H9 (cell line): ENCODE data around the gene OSBP2. TPM values are rescaled to one million over a fixed set of nuclear protein-coding genes. Genes with fewer than 3 reads are reported as not detected.

Experiments
- DNase-seq: peaks from one replicate; pipeline ENCODE4 v3.0.0-alpha.2; 2017
- H2AFZ ChIP-seq: one replicate; pipeline ENCODE4 v1.6.1; 2013; ENCODE audit warnings: mild to moderate bottlenecking, low read length, control low read depth, moderate library complexity
- H2AK5ac ChIP-seq: 2 replicates; pipeline ENCODE4 v1.6.1; 2013; ENCODE audit warnings: low read length, control low read depth, mixed read lengths; ENCODE audit not compliant: insufficient read length
- H2BK120ac ChIP-seq: one replicate; pipeline ENCODE4 v1.6.1; 2013; ENCODE audit warnings: low read depth, mild to moderate bottlenecking, low read length, control low read depth, inconsistent platforms; ENCODE audit not compliant: poor library complexity, severe bottlenecking
- H2BK12ac ChIP-seq: 2 replicates; pipeline ENCODE4 v1.6.1; 2013; ENCODE audit warnings: low read length, control low read depth, mixed read lengths, low read depth; ENCODE audit not compliant: insufficient read length
- H2BK15ac ChIP-seq: 2 replicates; pipeline ENCODE4 v1.6.1; 2013; ENCODE audit warnings: low read depth, low read length, control low read depth
- H2BK20ac ChIP-seq: one replicate; pipeline ENCODE4 v1.6.1; 2013; ENCODE audit warnings: low read depth, mild to moderate bottlenecking, low read length, control low read depth, inconsistent platforms; ENCODE audit not compliant: poor library complexity, severe bottlenecking
- H2BK5ac ChIP-seq: 2 replicates; pipeline ENCODE4 v1.6.1; 2013; ENCODE audit warnings: low read length, control low read depth, mixed read lengths; ENCODE audit not compliant: insufficient read length
- H3K14ac ChIP-seq: 2 replicates; pipeline ENCODE4 v1.6.1; 2013; ENCODE audit warnings: low read length, control low read depth; ENCODE audit not compliant: insufficient read depth
- H3K18ac ChIP-seq: 2 replicates; pipeline ENCODE4 v1.6.1; 2013; ENCODE audit warnings: low read depth, mild to moderate bottlenecking, mixed read lengths, low read length, control low read depth; ENCODE audit not compliant: insufficient read length
- H3K23ac ChIP-seq: 2 replicates; pipeline ENCODE4 v1.6.1; 2013; ENCODE audit warnings: low read length, control low read depth, mixed read lengths, low read depth; ENCODE audit not compliant: insufficient read length
- H3K23me2 ChIP-seq: 2 replicates; pipeline ENCODE4 v1.6.1; 2013; ENCODE audit warnings: low read depth, mild to moderate bottlenecking, mixed read lengths, low read length, control low read depth; ENCODE audit not compliant: insufficient read length, poor library complexity, severe bottlenecking
- H3K27ac ChIP-seq: 2 replicates; pipeline ENCODE4 v1.5.1; 2013; ENCODE audit warnings: low read length, control low read depth, mixed read lengths, low read depth; ENCODE audit not compliant: insufficient read length
- H3K27me3 ChIP-seq: 2 replicates; pipeline ENCODE4 v1.6.1; 2013; ENCODE audit warnings: low read length, control low read depth, inconsistent platforms; ENCODE audit not compliant: insufficient read depth
- H3K4ac ChIP-seq: 2 replicates; pipeline ENCODE4 v1.6.1; 2013; ENCODE audit warnings: low read depth, mild to moderate bottlenecking, control low read depth, inconsistent platforms, low read length, moderate library complexity
- H3K4me1 ChIP-seq: 2 replicates; pipeline ENCODE4 v1.6.1; 2013; ENCODE audit warnings: low read length, control low read depth, inconsistent platforms; ENCODE audit not compliant: insufficient read depth
- H3K4me2 ChIP-seq: 2 replicates; pipeline ENCODE4 v1.6.1; 2013; ENCODE audit warnings: low read length, control low read depth, mixed read lengths; ENCODE audit not compliant: insufficient read length, insufficient read depth
- H3K56ac ChIP-seq: 2 replicates; pipeline ENCODE4 v1.6.1; 2013; ENCODE audit warnings: low read depth, mild to moderate bottlenecking, mixed read lengths, low read length, control low read depth; ENCODE audit not compliant: insufficient read length
- H3K79me1 ChIP-seq: 2 replicates; pipeline ENCODE4 v1.6.1; 2013; ENCODE audit warnings: low read depth, mild to moderate bottlenecking, moderate library complexity, low read length, control low read depth, inconsistent platforms; ENCODE audit not compliant: insufficient read depth, poor library complexity, severe bottlenecking
- H3K79me2 ChIP-seq: 2 replicates; pipeline ENCODE4 v1.6.1; 2013; ENCODE audit warnings: low read length, control low read depth, inconsistent platforms; ENCODE audit not compliant: insufficient read depth
- H3K9ac ChIP-seq: 2 replicates; pipeline ENCODE4 v1.6.1; 2013; ENCODE audit warnings: low read length, control low read depth, mixed read lengths; ENCODE audit not compliant: insufficient read length; ENCODE audit errors: extremely low read depth
- H3K9me3 ChIP-seq: one replicate; pipeline ENCODE4 v1.6.1; 2013; ENCODE audit warnings: low read depth, low read length, inconsistent platforms; ENCODE audit not compliant: control insufficient read depth
- H3T11ph ChIP-seq: one replicate; pipeline ENCODE4 v1.6.1; 2013; ENCODE audit warnings: mild to moderate bottlenecking, low read length, control low read depth, inconsistent platforms
- H4K20me1 ChIP-seq: one replicate; pipeline ENCODE4 v1.6.1; 2013; ENCODE audit not compliant: control insufficient read depth, insufficient read length, insufficient read depth
- H4K5ac ChIP-seq: 2 replicates; pipeline ENCODE4 v1.6.1; 2013; ENCODE audit warnings: low read depth, mild to moderate bottlenecking, mixed read lengths, low read length, control low read depth; ENCODE audit not compliant: insufficient read length
- H4K8ac ChIP-seq: replicated peaks from 2 replicates; pipeline ENCODE4 v1.6.1; 2013; ENCODE audit warnings: low read length, control low read depth, mixed read lengths, low read depth; ENCODE audit not compliant: insufficient read length
- H4K91ac ChIP-seq: 2 replicates; pipeline ENCODE4 v1.6.1; 2013; ENCODE audit warnings: low read depth, mild to moderate bottlenecking, moderate library complexity, mixed read lengths, low read length, control low read depth; ENCODE audit not compliant: insufficient read length
- H3K27ac Mint-ChIP-seq, 3 experiments: 2 replicates in 2 of 3; 3 replicates in 1 of 3; pipeline ENCODE4 v1.8.0; 2020 to 2021; ENCODE audit warnings: mixed read lengths in 3 of 3, mild to moderate bottlenecking in 1 of 3, moderate library complexity in 1 of 3
- H3K27me3 Mint-ChIP-seq: 2 replicates; pipeline ENCODE4 v1.8.0; 2021; ENCODE audit warnings: low read depth, mild to moderate bottlenecking, moderate library complexity, mixed read lengths
- H3K36me3 Mint-ChIP-seq, 3 experiments: 2 replicates in 2 of 3; 3 replicates in 1 of 3; pipeline ENCODE4 v1.8.0; 2020 to 2021; ENCODE audit warnings: low read depth in 3 of 3, mixed read lengths in 3 of 3; ENCODE audit not compliant: insufficient read depth in 1 of 3
- H3K4me1 Mint-ChIP-seq, 2 experiments: 2 replicates each; pipeline ENCODE4 v1.8.0; 2020; ENCODE audit warnings: mixed read lengths in 2 of 2
- H3K4me3 Mint-ChIP-seq, 2 experiments: 2 replicates in 1 of 2; 3 replicates in 1 of 2; pipeline ENCODE4 v1.8.0; 2020 to 2021; ENCODE audit warnings: mild to moderate bottlenecking in 2 of 2, mixed read lengths in 2 of 2, moderate library complexity in 1 of 2
- H3K9me3 Mint-ChIP-seq, 2 experiments: 2 replicates in 1 of 2; 3 replicates in 1 of 2; pipeline ENCODE4 v1.8.0; 2020; ENCODE audit warnings: mild to moderate bottlenecking in 2 of 2, mixed read lengths in 2 of 2, moderate library complexity in 1 of 2
- WGBS: extraction: QIAGEN DNeasy Blood & Tissue Kit; methylation state at CpG from one replicate; pipeline ENCODE4 v1.1.7; 2013; ENCODE audit warnings: missing lambda C conversion rate, low lambda C conversion rate, mixed read lengths; ENCODE audit not compliant: insufficient read length; ENCODE audit errors: extremely low coverage; 5-methylcytosine and 5-hydroxymethylcytosine counted together
- total RNA-seq: library from RNA; stranded (reverse); gene quantifications from 2 replicates; pipeline ENCODE4 v1.2.1, GENCODE V29; 2021
- TF ChIP-seq, protein P1 (sequence below): fragments of 200-600 bp; sonication (generic); conservative IDR thresholded peaks from 3 replicates; pipeline ENCODE4 v1.8.0; 2021; ENCODE audit warnings: antibody characterized with exemption, mild to moderate bottlenecking

The OSBP2 gene
- total RNA-seq, 1 experiment from 2014 or later = 3.4 TPM

DNA sequence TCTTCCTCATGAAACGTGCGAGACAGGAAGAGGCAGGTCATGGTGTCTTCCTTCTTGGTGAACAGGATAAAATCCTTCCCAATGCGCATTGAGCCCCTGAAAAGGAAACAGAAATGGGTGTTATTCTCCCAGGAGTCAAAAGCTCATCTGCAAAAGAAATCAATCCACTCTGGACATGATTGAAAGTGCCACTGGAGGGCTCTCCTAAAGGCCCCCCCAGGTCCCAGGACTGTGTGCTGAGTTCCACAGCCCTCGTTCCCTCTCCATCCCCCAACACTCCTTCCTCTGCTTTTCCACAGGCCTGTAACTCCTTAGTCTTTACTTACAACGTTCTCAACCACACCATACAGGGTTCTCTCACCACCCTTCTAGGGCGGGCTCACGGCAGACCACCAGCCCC is 251.7 kb downstream of the OSBP2 start:
- H3K4ac ChIP-seq = no peak overlapping the region
- H3K27me3 ChIP-seq = no peaks in the 10 kb centered on the region
- H3K4me3 Mint-ChIP-seq = no peak overlapping the region
- H3K56ac ChIP-seq = no peak overlapping the region
- H3K9me3 ChIP-seq = no peaks in the 10 kb centered on the region
- no peak overlapping the region for H3K9ac ChIP-seq
- no peak overlapping the region for H3K18ac ChIP-seq
- H3K23me2 ChIP-seq = no peaks in the 10 kb centered on the region
- no peak for DNase-seq
- no peak overlapping the region for H3K27ac ChIP-seq
- no peaks in the 10 kb centered on the region for H4K20me1 ChIP-seq
- no peak overlapping the region for H3K4me2 ChIP-seq
- no peak overlapping the region for H2BK12ac ChIP-seq
- H3K27ac Mint-ChIP-seq = no peak overlapping the region
- H3K27me3 Mint-ChIP-seq = no peaks in the 10 kb centered on the region
- no peak overlapping the region for H2BK20ac ChIP-seq
- no peak overlapping the region for H2AK5ac ChIP-seq
- H3K79me1 ChIP-seq = no peaks in the 10 kb centered on the region
- TF ChIP-seq, protein P1, sequence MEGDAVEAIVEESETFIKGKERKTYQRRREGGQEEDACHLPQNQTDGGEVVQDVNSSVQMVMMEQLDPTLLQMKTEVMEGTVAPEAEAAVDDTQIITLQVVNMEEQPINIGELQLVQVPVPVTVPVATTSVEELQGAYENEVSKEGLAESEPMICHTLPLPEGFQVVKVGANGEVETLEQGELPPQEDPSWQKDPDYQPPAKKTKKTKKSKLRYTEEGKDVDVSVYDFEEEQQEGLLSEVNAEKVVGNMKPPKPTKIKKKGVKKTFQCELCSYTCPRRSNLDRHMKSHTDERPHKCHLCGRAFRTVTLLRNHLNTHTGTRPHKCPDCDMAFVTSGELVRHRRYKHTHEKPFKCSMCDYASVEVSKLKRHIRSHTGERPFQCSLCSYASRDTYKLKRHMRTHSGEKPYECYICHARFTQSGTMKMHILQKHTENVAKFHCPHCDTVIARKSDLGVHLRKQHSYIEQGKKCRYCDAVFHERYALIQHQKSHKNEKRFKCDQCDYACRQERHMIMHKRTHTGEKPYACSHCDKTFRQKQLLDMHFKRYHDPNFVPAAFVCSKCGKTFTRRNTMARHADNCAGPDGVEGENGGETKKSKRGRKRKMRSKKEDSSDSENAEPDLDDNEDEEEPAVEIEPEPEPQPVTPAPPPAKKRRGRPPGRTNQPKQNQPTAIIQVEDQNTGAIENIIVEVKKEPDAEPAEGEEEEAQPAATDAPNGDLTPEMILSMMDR = no peak
- H3K4me1 ChIP-seq = no peaks in the 10 kb centered on the region
- H2BK15ac ChIP-seq = no peak overlapping the region
- H2BK120ac ChIP-seq = no peak overlapping the region
- H4K8ac ChIP-seq = no peak overlapping the region
- no peak overlapping the region for H2BK5ac ChIP-seq
- no peaks in the 10 kb centered on the region for H3K9me3 Mint-ChIP-seq
- no peak overlapping the region for H3K23ac ChIP-seq
- WGBS = no CpG with 5 or more reads among the region's 7 CpGs
- H3K14ac ChIP-seq = no peak overlapping the region
- no peaks in the 10 kb centered on the region for H3K4me1 Mint-ChIP-seq
- no peak overlapping the region for H4K91ac ChIP-seq
- H2AFZ ChIP-seq = no peak overlapping the region
- no peak overlapping the region for H4K5ac ChIP-seq
- H3K36me3 Mint-ChIP-seq = peaks cover 49 to 84% (median 77%) of the 10 kb centered on the region in 3 experiments
- no peaks in the 10 kb centered on the region for H3K79me2 ChIP-seq
- no peak overlapping the region for H3T11ph ChIP-seq
